BE2C (cell line): ENCODE data around the gene CYP2J2.

Source experiments
- DNase-seq: peaks from one replicate; pipeline ENCODE4 v3.0.0-alpha.2; 2020
- H3K27me3 ChIP-seq: fragments of 250-450 bp; sonication (Bioruptor Pico); 2 replicates; pipeline ENCODE4 v1.5.1; 2020; ENCODE audit warnings: mild to moderate bottlenecking
- H3K36me3 ChIP-seq: fragments of 250-450 bp; sonication (Bioruptor Pico); 2 replicates; pipeline ENCODE4 v1.5.1; 2020; ENCODE audit warnings: mild to moderate bottlenecking
- H3K4me1 ChIP-seq: fragments of 250-450 bp; sonication (Bioruptor Pico); 2 replicates; pipeline ENCODE4 v1.5.1; 2020
- H3K4me3 ChIP-seq: 2 replicates; pipeline ENCODE4 v1.5.1; 2011; ENCODE audit warnings: low read depth, low read length
- H3K9me3 ChIP-seq: fragments of 250-450 bp; sonication (Bioruptor Pico); 2 replicates; pipeline ENCODE4 v1.5.1; 2020
- CTCF ChIP-seq: IDR thresholded peaks from 2 replicates; pipeline ENCODE4 v1.5.1; 2012; ENCODE audit warnings: mild to moderate bottlenecking, low read depth, low read length

The CYP2J2 gene

GRCh38 chr1:59898927-59899326 is 27.6 kb downstream of the CYP2J2 start:
- DNase-seq: no peak
- no peaks in the 10 kb centered on the region for H3K36me3 ChIP-seq
- no peaks in the 10 kb centered on the region for H3K4me1 ChIP-seq
- no peak overlapping the region for H3K4me3 ChIP-seq
- H3K9me3 ChIP-seq: no peaks in the 10 kb centered on the region
- no peaks in the 10 kb centered on the region for H3K27me3 ChIP-seq
- no peak for TF ChIP-seq CTCF

GRCh38 chr1:59897165-59897564 is 29.4 kb downstream of the CYP2J2 start:
- TF ChIP-seq CTCF: no peak
- no peaks in the 10 kb centered on the region for H3K27me3 ChIP-seq
- H3K4me1 ChIP-seq: no peaks in the 10 kb centered on the region
- H3K4me3 ChIP-seq: no peak overlapping the region
- no peaks in the 10 kb centered on the region for H3K9me3 ChIP-seq
- no peaks in the 10 kb centered on the region for H3K36me3 ChIP-seq
- no peak for DNase-seq

GRCh38 chr1:59892841-59893811 is 33.4 kb downstream of the CYP2J2 start:
- no peaks in the 10 kb centered on the region for H3K27me3 ChIP-seq
- no peaks in the 10 kb centered on the region for H3K4me1 ChIP-seq
- H3K9me3 ChIP-seq: no peaks in the 10 kb centered on the region
- TF ChIP-seq CTCF: no peak
- no peak for DNase-seq
- H3K36me3 ChIP-seq: no peaks in the 10 kb centered on the region
- no peak overlapping the region for H3K4me3 ChIP-seq

- DNase-seq: no peak
- Histone ChIP-seq H3K4me1 (no peaks in the 10 kb centered on the region), H3K4me3 (no peak overlapping the region), H3K9me3 (no peaks in the 10 kb centered on the region), H3K27me3 (no peaks in the 10 kb centered on the region), H3K36me3 (no peaks in the 10 kb centered on the region)
- TF ChIP-seq CTCF: no peak
Measured at GRCh38 chr1:59885160-59885832, 41.3 kb downstream of the CYP2J2 start.

- Histone ChIP-seq H3K4me1 (no peaks in the 10 kb centered on the region), H3K36me3 (no peaks in the 10 kb centered on the region), H3K9me3 (no peaks in the 10 kb centered on the region), H3K27me3 (no peaks in the 10 kb centered on the region), H3K4me3 (no peak overlapping the region)
- TF ChIP-seq CTCF: no peak
- no peak for DNase-seq
Measured at GRCh38 chr1:59880735-59881134, 45.8 kb downstream of the CYP2J2 start.
